Measurements from ENCODE around the gene CARF. TPM values are rescaled to one million over a fixed set of nuclear protein-coding genes. Genes with fewer than 3 reads are reported as not detected.

CARF gene
- total and polyA plus RNA-seq, 2 of the 13 experiments (the other 11 are each of a cell fraction or from before 2014, with no cell fraction given) = 3.0 to 5.4 TPM

DNA sequence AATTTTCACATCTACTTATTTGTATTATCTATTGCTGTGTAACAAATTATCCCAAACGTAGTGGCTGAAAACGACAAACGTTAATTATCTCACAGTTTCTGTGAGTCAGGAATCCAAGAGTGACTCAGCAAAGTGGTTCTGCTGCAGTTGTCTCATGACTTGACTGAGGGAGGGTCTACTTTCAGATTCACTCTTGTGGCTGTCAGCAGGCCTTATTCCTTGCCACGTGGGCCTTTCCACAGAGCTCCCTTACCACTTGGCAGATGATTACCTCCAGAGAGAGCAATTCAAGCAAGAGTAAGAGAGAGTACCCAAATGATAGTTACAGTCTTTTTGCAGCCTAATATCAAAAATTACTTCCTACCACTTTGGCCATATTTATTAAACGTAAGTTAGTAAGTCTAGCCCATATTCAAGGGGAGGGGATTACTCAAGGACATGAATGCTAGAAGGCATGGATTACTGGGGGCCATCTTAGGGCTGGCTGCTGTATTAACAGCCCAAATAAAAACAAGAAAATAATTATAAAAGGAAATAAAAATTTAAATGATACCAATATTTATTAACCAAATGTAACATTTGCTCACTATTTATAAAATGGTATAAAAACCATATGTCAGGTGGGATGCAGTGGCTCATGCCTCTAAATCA lies 53.9 kb downstream of the CARF start:
- in situ Hi-C loops (cut with HindIII; ENCODE audit: extremely low pct_ligation_motif_present, low pct_unique_long_range_greater_than_20kb) = no loop called here
- no peak for TF ChIP-seq LCORL (IDR thresholded peaks at IDR 0.05)
- no peak for TF ChIP-seq LCORL (CRISPR knock-in tag; IDR thresholded peaks at IDR 0.05)
- TF ChIP-seq ZBTB7A (CRISPR knock-in tag; IDR thresholded peaks at IDR 0.05) = 0 out of 2 replicates have a peak, but pooled peaks have one; percentile 21
- TF ChIP-seq ZNF792 (CRISPR knock-in tag; IDR thresholded peaks at IDR 0.05) = no peak
- TF ChIP-seq MAFK (conservative IDR thresholded peaks at IDR 0.05 in 1 of 2, IDR thresholded peaks at IDR 0.05 in 1 of 2; ENCODE audit: low read length in 2 of 2) = peak; percentile 38 to 65; a peak in 3 of 4 replicates
- TF ChIP-seq, protein P1, sequence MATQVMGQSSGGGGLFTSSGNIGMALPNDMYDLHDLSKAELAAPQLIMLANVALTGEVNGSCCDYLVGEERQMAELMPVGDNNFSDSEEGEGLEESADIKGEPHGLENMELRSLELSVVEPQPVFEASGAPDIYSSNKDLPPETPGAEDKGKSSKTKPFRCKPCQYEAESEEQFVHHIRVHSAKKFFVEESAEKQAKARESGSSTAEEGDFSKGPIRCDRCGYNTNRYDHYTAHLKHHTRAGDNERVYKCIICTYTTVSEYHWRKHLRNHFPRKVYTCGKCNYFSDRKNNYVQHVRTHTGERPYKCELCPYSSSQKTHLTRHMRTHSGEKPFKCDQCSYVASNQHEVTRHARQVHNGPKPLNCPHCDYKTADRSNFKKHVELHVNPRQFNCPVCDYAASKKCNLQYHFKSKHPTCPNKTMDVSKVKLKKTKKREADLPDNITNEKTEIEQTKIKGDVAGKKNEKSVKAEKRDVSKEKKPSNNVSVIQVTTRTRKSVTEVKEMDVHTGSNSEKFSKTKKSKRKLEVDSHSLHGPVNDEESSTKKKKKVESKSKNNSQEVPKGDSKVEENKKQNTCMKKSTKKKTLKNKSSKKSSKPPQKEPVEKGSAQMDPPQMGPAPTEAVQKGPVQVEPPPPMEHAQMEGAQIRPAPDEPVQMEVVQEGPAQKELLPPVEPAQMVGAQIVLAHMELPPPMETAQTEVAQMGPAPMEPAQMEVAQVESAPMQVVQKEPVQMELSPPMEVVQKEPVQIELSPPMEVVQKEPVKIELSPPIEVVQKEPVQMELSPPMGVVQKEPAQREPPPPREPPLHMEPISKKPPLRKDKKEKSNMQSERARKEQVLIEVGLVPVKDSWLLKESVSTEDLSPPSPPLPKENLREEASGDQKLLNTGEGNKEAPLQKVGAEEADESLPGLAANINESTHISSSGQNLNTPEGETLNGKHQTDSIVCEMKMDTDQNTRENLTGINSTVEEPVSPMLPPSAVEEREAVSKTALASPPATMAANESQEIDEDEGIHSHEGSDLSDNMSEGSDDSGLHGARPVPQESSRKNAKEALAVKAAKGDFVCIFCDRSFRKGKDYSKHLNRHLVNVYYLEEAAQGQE (IDR thresholded peaks at IDR 0.05; ENCODE audit: borderline replicate concordance in 1 of 2, low read depth in 1 of 2, low read length in 2 of 2) = no peak
- TF ChIP-seq SP2 (CRISPR knock-in tag; IDR thresholded peaks at IDR 0.05) = no peak
- TF ChIP-seq MAFF (IDR thresholded peaks at IDR 0.05; ENCODE audit: low read depth, low read length) = peak; percentile 58
- TF ChIP-seq ATM (IDR thresholded peaks at IDR 0.05; ENCODE audit: borderline replicate concordance) = no peak
- TF ChIP-seq SOX5 (CRISPR knock-in tag; IDR thresholded peaks at IDR 0.05; ENCODE audit: borderline replicate concordance) = no peak
- TF ChIP-seq NAIF1 (CRISPR knock-in tag; IDR thresholded peaks at IDR 0.05; ENCODE audit: borderline replicate concordance) = no peak
- TF ChIP-seq RXRB (CRISPR knock-in tag; IDR thresholded peaks at IDR 0.05; ENCODE audit: borderline replicate concordance) = no peak
- peak; percentile 70; the same call in 1 of the 2 replicates for TF ChIP-seq NFE2 (CRISPR knock-in tag; IDR thresholded peaks at IDR 0.05)
- TF ChIP-seq, protein P2, sequence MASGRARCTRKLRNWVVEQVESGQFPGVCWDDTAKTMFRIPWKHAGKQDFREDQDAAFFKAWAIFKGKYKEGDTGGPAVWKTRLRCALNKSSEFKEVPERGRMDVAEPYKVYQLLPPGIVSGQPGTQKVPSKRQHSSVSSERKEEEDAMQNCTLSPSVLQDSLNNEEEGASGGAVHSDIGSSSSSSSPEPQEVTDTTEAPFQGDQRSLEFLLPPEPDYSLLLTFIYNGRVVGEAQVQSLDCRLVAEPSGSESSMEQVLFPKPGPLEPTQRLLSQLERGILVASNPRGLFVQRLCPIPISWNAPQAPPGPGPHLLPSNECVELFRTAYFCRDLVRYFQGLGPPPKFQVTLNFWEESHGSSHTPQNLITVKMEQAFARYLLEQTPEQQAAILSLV (CRISPR knock-in tag; IDR thresholded peaks at IDR 0.05; ENCODE audit: borderline replicate concordance) = no peak
- TF ChIP-seq ARHGAP35 (CRISPR knock-in tag; IDR thresholded peaks at IDR 0.05; ENCODE audit: borderline replicate concordance) = no peak
- no peak for TF ChIP-seq ZBTB38 (CRISPR knock-in tag; IDR thresholded peaks at IDR 0.05)
- TF ChIP-seq DPF2 (CRISPR knock-in tag; IDR thresholded peaks at IDR 0.05; ENCODE audit: borderline replicate concordance, low read depth) = no peak
- TF ChIP-seq GABPA (IDR thresholded peaks at IDR 0.05; ENCODE audit: low read depth, low read length) = no peak
- TF ChIP-seq GABPA (CRISPR knock-in tag; IDR thresholded peaks at IDR 0.05; ENCODE audit: low read depth) = no peak
- TF ChIP-seq ZBTB3 (CRISPR knock-in tag; IDR thresholded peaks at IDR 0.05; ENCODE audit: borderline replicate concordance, low read depth) = no peak
- TF ChIP-seq PTBP1 (IDR thresholded peaks at IDR 0.05; ENCODE audit: low read depth, low read length, poor library complexity, severe bottlenecking) = no peak
- TF ChIP-seq PLRG1 (conservative IDR thresholded peaks at IDR 0.05) = no peak
- no peak for TF ChIP-seq ZNF205 (CRISPR knock-in tag; IDR thresholded peaks at IDR 0.05)
- TF ChIP-seq BRD4 (CRISPR knock-in tag; IDR thresholded peaks at IDR 0.05) = no peak

More for the DNA sequence above, 53.9 kb downstream of the CARF start:
- intact Hi-C loops (cut with micrococcal nuclease; ENCODE audit: unreplicated experiment) = no loop called here
- no peak overlapping the region for H3K9ac ChIP-seq (ENCODE audit: insufficient read depth, low read depth, low read length)
- no peaks in the 10 kb centered on the region for H3K79me2 ChIP-seq (ENCODE audit: insufficient read depth, low read length)
- H3K27me3 ChIP-seq (ENCODE audit: control insufficient read depth in 1 of 2, insufficient read depth in 2 of 2, low read length in 2 of 2) = no peaks in the 10 kb centered on the region
- DNase-seq (ENCODE audit: low spot score) = peak; percentile 17
- no peaks in the 10 kb centered on the region for H4K20me1 ChIP-seq (ENCODE audit: insufficient read depth, low read length)
- H3K9me3 ChIP-seq (ENCODE audit: low read length) = no peaks in the 10 kb centered on the region
- no TSS peak for BruUV-seq (replicated peaks)
- POLR2A ChIA-PET = no interaction called here
- no peak for FAIRE-seq
- no peak overlapping the region for H3K4me2 ChIP-seq (ENCODE audit: low read depth, low read length)
- 78% methylated on average over 5 of the region's 5 CpGs for WGBS (ENCODE audit: low lambda C conversion rate)
- no peak for ATAC-seq
- H2AFZ ChIP-seq (ENCODE audit: low read length) = peak overlapping the region; percentile 56
- no peaks in the 10 kb centered on the region for H3K4me1 ChIP-seq (ENCODE audit: insufficient read depth, low read length)
- H3K4me3 ChIP-seq (replicated peaks in 1 of 3; ENCODE audit: insufficient read depth in 1 of 3, low read depth in 2 of 3, low read length in 3 of 3) = no peak overlapping the region
- CTCF ChIA-PET (ENCODE audit: low intra/inter-chr PET ratio, low total read pairs) = no interaction called here
- H3K27ac ChIP-seq (ENCODE audit: extremely low read length, insufficient read depth, low read length) = no peak overlapping the region
- no peaks in the 10 kb centered on the region for H3K36me3 ChIP-seq (replicated peaks in 1 of 2; ENCODE audit: control insufficient read depth in 1 of 2, insufficient read depth in 2 of 2, low read length in 2 of 2)

All from HepG2 (cell line).